NCI-H2029 (cell line): ENCODE data around the gene SHOC2.

Experiments used
- DNase-seq: peaks from one replicate; lab custom pipeline; 2025; lab: John Stamatoyannopoulos, UW

SHOC2 gene

GRCh38 chr10:110983466-110983865, 64.1 kb downstream of the SHOC2 start:
- no peak for DNase-seq

- DNase-seq: no peak
These were observed 66.3 kb downstream of the SHOC2 start for GRCh38 chr10:110985497-110986275.

GRCh38 chr10:110989016-110989415, 69.6 kb downstream of the SHOC2 start:
- DNase-seq: no peak

GRCh38 chr10:110992006-110992800, 72.8 kb downstream of the SHOC2 start:
- no peak for DNase-seq

- DNase-seq: no peak
These were observed 73.8 kb downstream of the SHOC2 start for GRCh38 chr10:110993024-110993693.

GRCh38 chr10:110994406-110995086, 75.1 kb downstream of the SHOC2 start:
- DNase-seq: no peak

- no peak for DNase-seq
These were observed 75.9 kb downstream of the SHOC2 start for GRCh38 chr10:110995301-110995700.

- DNase-seq: no peak
These were observed 76.9 kb downstream of the SHOC2 start for GRCh38 chr10:110996256-110996655.

GRCh38 chr10:111004016-111004415, 84.6 kb downstream of the SHOC2 start:
- DNase-seq: no peak

- no peak for DNase-seq
These were observed 88.1 kb downstream of the SHOC2 start for GRCh38 chr10:111007486-111007885.

- no peak for DNase-seq
These were observed 95.8 kb downstream of the SHOC2 start for GRCh38 chr10:111015181-111015580.

GRCh38 chr10:111017098-111017497, 97.7 kb downstream of the SHOC2 start:
- no peak for DNase-seq

GRCh38 chr10:111018021-111018420, 98.6 kb downstream of the SHOC2 start:
- DNase-seq: no peak

- no peak for DNase-seq
These were observed 103.7 kb downstream of the SHOC2 start for GRCh38 chr10:111023060-111023459.

- no peak for DNase-seq
These were observed 110.8 kb downstream of the SHOC2 start for GRCh38 chr10:111030042-111030750.

- DNase-seq: no peak
These were observed 115.3 kb downstream of the SHOC2 start for GRCh38 chr10:111034598-111035310.

- no peak for DNase-seq
These were observed 116.1 kb downstream of the SHOC2 start for GRCh38 chr10:111035542-111035941.

GRCh38 chr10:111037858-111038257, 118.5 kb downstream of the SHOC2 start:
- no peak for DNase-seq

GRCh38 chr10:111039522-111039921, 120.1 kb downstream of the SHOC2 start:
- DNase-seq: no peak

- DNase-seq: no peak
These were observed 137.6 kb downstream of the SHOC2 start for GRCh38 chr10:111057006-111057405.
